ENCODE measurements around the gene SYP.

Gene SYP

DNA sequence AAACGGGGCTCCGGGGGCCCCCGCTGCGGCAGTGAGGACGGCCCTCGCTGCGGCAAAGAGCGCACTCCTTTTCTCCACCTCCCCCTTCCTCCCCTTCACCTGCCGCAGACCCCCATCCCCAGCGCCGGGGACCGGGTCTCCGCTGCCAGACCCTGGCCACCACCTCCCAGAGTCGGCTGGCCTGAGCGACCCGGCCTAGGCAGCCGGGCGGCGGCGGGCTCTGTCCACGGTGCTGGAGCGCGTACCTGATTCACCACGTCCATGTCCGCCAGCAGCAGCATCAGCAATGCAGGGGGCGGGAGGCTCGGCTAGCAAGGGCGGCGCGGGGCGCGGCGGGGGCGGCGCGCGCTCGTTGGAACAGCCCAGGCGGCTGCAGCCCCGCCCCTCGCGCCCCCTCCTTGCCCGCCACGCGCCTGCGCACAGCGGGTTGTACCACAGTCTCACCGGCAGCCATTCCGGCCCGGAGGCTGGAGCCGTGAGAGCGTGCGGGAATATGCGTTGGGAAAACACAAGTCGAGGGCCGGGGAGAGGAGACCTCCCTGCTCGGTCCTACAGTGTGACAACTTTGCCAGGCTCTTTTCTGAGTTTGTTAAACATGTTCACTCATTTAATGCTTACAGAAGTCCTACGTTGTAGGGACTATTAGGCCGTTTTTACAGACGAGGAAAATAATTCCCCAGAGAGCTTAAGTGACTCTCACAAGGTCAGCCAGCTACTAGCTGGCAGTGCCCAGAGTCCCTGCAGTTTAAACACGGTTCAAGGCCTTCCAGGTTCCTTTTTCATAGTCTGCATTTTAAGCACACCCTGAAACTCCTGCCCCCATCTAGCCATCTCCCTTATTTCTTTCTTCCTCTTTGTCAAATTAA is at the start of gene SYP:
Gene SYP, minus strand, starts transcription at position 288 of the 866 bp plus-strand sequence. Its CDS starts 7 bp downstream, at position 281.
- peak; percentile 92 for DNase-seq

GRCh38 chrX:49249616-49250015 is 49.6 kb upstream of the SYP start:
- DNase-seq, result no peak

DNA sequence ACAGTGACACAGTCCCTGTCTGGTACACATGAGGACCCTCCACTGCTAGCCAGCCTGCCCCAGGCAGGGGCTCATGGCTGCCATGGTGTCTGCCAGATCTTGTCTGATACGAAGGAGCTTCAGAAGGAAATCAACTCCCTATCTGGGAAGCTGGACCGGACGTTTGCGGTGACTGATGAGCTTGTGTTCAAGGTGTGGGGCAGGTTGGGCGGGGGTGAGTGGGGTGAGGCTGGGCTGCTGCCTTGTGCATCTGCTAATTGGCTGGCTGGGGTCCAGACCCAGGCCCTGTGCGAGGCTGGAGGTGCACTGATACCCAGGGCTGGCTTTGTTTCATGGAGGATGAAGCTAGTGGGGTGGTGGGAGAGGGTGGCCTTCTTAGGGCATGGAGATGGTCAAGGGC is 49.1 kb upstream of the SYP start:
- no peak for DNase-seq

- DNase-seq, result no peak
Observed at GRCh38 chrX:49247916-49248811, 48.2 kb upstream of the SYP start.

- no peak for DNase-seq
Observed at GRCh38 chrX:49247346-49247745, 47.4 kb upstream of the SYP start.

GRCh38 chrX:49246541-49246940 is 46.5 kb upstream of the SYP start:
- no peak for DNase-seq

DNA sequence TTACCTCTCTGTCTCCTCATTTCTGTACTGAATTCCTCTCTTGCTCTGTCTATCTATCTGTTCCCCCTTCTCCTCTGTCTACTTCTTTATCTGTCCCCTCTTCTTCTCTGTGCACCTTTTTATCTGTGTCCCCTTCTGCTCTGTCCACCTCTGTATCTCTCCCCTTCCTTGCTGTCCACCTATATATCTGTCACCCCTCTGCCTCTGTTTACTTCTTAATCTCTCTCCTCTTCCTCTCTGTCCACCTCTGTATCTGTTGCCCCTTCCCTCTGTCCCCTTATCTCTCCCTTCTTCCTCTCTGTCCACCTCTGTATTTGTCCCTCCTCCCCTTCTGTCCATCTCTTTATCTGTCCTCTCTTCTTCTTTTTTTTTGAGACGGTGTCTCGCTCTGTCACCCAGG is 44.2 kb upstream of the SYP start:
- no peak for DNase-seq

DNA sequence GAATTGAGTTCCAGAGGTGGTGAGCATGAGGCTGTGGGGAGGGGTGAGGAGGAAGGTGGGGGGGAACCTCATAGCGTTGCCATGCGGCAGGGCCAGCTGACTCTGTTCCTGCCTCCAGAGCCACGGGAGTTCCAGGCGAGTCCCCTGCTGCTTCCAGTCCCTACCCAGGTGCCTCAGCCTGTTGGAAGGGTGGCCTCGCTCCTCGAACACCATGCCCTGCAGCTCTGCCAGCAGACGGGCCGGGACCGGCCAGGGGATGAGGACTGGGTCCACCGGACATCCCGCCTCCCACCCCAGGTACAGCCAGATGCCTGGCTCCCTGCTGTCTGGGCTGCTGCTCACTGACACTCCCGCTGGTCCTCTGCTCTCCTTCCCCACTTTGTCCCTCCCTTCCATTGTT is 43.2 kb upstream of the SYP start:
- DNase-seq, result no peak

GRCh38 chrX:49242545-49243066 is 42.6 kb upstream of the SYP start:
- DNase-seq, result no peak

GRCh38 chrX:49238735-49239134 is 38.7 kb upstream of the SYP start:
- DNase-seq, result no peak

GRCh38 chrX:49237060-49237459 is 37.1 kb upstream of the SYP start:
- no peak for DNase-seq

GRCh38 chrX:49233887-49234555 is 34.0 kb upstream of the SYP start:
- peak; percentile 8 for DNase-seq

DNA sequence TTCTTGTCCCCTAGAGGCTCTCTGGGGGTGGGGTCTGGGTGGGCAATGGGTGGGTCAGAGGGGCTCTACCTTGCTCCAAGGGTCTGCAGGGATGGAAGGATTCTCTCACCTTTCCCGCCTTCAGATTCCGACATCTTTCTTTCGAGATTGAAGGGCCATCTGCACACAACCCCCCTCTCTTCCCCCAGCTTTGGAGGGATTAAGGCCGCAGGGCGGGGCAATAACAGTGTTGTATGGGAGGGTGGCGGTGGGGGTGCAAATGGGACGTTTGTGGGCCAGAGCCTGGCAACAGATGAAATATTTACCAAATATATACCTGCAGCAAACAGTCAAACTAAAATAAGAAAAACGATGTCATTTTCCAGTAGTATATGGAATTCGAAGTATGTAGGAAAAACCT is 33.2 kb upstream of the SYP start, which contains the start of gene CACNA1F:
Gene CACNA1F, minus strand, starts transcription at position 165 of the 400 bp plus-strand sequence. Its CDS starts 31 bp downstream, at position 134.
- DNase-seq, result no peak

DNA sequence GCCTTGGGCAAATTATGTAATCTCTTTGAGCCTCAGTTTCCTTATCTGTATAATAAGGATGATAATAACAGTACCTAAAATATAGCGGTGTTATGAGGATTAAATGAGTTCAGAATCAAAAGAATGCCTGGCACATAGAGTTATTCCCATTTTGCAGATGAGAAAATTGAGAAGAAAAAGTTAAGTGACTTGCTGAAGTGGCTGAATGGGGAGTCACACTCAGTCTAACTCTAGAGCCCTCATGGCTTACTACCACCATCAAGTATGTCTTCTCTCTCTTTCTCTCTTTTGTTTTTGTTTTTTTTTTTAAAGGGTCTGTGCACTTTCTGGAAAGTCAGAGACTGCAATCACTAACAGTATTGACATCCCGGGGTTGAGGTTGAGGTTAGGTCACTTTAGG is 32.5 kb upstream of the SYP start:
- no peak for DNase-seq

DNA sequence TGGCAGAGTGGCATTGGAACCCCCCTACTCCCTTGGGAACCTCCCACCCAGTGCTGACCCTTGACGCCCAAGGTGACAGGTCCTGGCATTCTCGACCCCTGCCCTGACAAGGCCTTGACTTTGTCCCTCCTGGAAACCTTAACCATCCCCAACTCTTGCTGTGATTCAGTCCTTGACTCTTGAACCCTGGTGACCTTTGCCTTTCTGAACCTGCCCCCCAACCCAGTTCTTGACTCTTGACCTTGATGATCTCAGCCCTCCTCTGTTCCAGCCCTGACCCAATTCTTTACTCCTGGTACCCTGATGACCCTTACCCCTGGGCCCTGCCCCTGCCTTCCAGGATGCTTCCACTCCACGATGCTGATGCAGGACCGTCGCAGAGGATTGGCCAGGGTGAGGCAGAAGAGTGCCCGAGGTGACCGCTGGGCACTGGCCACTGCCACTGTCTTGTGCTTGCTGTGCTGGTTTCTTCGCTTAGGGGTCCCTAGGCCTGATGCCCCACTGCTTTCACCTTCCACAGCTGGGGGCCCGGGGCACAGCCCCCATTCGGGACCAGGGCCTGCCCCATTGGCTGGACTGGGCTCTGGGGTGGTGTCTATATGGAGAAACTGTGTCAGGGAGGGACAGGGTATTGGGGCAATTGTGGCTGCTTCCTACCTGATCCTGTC is 31.5 kb upstream of the SYP start:
- DNase-seq, result no peak

- peak; percentile 33 for DNase-seq
Observed at GRCh38 chrX:49230500-49231232, 30.7 kb upstream of the SYP start.

- no peak for DNase-seq
Observed at GRCh38 chrX:49228185-49228584, 28.2 kb upstream of the SYP start.

DNA sequence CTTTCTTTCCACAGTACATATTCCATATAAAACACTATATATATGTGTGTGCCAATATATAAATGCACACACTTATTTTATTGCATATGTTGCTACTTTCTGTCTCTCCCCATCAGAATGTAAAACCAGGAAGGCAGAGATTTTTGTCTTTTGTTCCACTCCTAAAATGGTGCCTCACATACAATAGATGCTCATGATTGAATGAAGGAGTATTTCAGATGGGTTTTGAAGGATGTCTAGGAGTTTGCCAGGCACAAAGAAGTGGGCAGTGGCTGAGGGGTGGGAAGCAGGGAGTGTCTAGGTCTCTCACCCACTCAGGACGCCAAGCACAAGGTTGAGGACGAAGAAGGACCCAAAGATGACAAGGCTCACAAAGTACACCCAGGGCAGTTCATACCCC is 27.7 kb upstream of the SYP start:
- DNase-seq, result no peak

- DNase-seq, result no peak
Observed at GRCh38 chrX:49226946-49227345, 27.0 kb upstream of the SYP start.

GRCh38 chrX:49225858-49226257 is 25.9 kb upstream of the SYP start:
- DNase-seq, result no peak

DNA sequence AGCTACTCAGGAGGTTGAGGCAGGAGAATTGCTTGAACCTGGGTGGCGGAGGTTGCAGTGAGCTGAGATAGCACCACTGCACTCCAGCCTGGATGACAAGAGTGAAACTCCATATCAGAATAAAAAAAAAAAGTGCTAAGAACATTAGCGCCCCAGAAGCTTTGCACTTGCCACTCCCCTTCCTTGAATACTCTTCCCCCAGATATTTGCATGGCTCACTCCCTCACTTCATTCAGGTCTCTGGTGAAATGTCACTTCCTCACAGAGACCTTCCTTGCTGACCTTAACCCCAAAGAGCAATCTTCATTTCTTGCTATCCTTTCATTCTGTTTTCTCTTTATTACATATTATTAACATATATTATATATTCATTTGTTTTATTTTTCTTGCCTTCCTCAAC is 21.9 kb upstream of the SYP start:
- no peak for DNase-seq

DNA sequence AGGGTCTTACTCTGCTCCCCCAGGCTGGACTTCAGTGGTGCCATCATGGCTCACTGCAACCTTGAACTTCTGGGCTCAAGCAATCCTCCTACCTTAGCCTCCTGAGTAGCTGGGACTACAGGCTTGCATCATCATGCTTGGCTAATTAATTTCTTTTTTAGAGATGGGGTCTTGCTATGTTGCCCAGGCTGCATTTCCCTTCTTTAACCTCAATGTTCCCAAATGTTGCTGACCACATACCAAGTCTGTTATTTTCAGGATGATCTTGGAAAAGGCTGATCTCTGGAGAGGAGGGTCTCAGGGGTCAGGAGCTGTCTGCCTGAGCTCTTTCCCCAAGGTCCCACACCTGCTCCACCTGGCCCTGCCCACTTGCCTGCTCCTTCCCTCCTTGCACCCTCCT is 20.1 kb upstream of the SYP start:
- no peak for DNase-seq

Measured in eye (tissue), 1 donor.